H1 (cell line): ENCODE measurements around the gene SLC25A17. TPM values are rescaled to one million over a fixed set of nuclear protein-coding genes. Genes with fewer than 3 reads are reported as not detected.

Experiments used
- CTCF ChIA-PET: fragments of 300-600 bp; sonication (Branson Sonifier 250); formaldehyde crosslinking; loops from one replicate; lab custom pipeline; 2021; ENCODE audit not compliant: partially characterized antibody; lab: Charles Lee
- POLR2A ChIA-PET: fragments of 300-600 bp; sonication (Branson Sonifier 250); formaldehyde crosslinking; loops from one replicate; lab custom pipeline; 2021; ENCODE audit warnings: inconsistent platforms; ENCODE audit not compliant: partially characterized antibody; lab: Charles Lee
- DNase-seq, 2 experiments: peaks; one replicate each; pipeline versions ENCODE4 v3.0.0 to v3.0.0-alpha.2; 2010 to 2022; ENCODE audit warnings: low spot score in 2 of 2, low read depth in 1 of 2, mixed read lengths in 1 of 2
- FAIRE-seq: peaks from 2 replicates; lab custom pipeline; 2011; peaks lifted over from hg19 to GRCh38; lab: Jason Lieb, UNC
- H2AFZ ChIP-seq: 2 replicates; pipeline ENCODE4 v1.8.1; 2012; ENCODE audit warnings: low read length, inconsistent platforms
- H2AK5ac ChIP-seq: 2 replicates; pipeline ENCODE4 v1.6.1; 2013; ENCODE audit warnings: low read depth, low read length
- H2BK120ac ChIP-seq: replicated peaks from 2 replicates; pipeline ENCODE3; 2013; ENCODE audit warnings: low read depth, low read length, inconsistent platforms
- H2BK12ac ChIP-seq: 2 replicates; pipeline ENCODE4 v1.6.1; 2013; ENCODE audit warnings: low read depth, low read length
- H2BK15ac ChIP-seq: 2 replicates; pipeline ENCODE4 v1.6.1; 2013; ENCODE audit warnings: low read length
- H2BK20ac ChIP-seq: 2 replicates; pipeline ENCODE4 v1.6.1; 2013; ENCODE audit warnings: low read length
- H2BK5ac ChIP-seq: 2 replicates; pipeline ENCODE4 v1.6.1; 2013; ENCODE audit warnings: low read depth, low read length
- H3K14ac ChIP-seq: 2 replicates; pipeline ENCODE4 v1.6.1; 2013; ENCODE audit warnings: inconsistent platforms; ENCODE audit not compliant: insufficient read length
- H3K18ac ChIP-seq: 2 replicates; pipeline ENCODE4 v1.6.1; 2013; ENCODE audit warnings: low read length; ENCODE audit errors: extremely low read depth
- H3K23ac ChIP-seq: 2 replicates; pipeline ENCODE4 v1.6.1; 2013; ENCODE audit warnings: inconsistent platforms; ENCODE audit not compliant: insufficient read length
- H3K23me2 ChIP-seq: 2 replicates; pipeline ENCODE4 v1.6.1; 2013; ENCODE audit warnings: low read depth, low read length
- H3K27ac ChIP-seq: 2 replicates; pipeline ENCODE4 v1.6.1; 2011; ENCODE audit warnings: low read depth, low read length, inconsistent platforms
- H3K27me3 ChIP-seq, 4 experiments: replicated peaks in 1 of 4; 1 replicate in 1 of 4; 2 replicates in 3 of 4; pipeline versions ENCODE4 v1.6.1 to v1.8.1; 2011 to 2013; ENCODE audit warnings: low read length in 3 of 4, mild to moderate bottlenecking in 3 of 4, inconsistent platforms in 2 of 4, mixed read lengths in 2 of 4, moderate library complexity in 1 of 4; ENCODE audit not compliant: control insufficient read depth in 3 of 4, insufficient read depth in 3 of 4; ENCODE audit errors: extremely low read depth in 1 of 4
- H3K36me3 ChIP-seq, 4 experiments: 2 replicates each; pipeline versions ENCODE4 v1.6.1 to v1.8.1; 2011 to 2013; ENCODE audit warnings: mild to moderate bottlenecking in 4 of 4, low read length in 3 of 4, moderate library complexity in 2 of 4, control low read depth in 1 of 4, inconsistent platforms in 1 of 4; ENCODE audit not compliant: insufficient read depth in 4 of 4, control insufficient read depth in 2 of 4
- H3K4ac ChIP-seq: replicated peaks from 2 replicates; pipeline ENCODE3; 2013; ENCODE audit warnings: low read length, low read depth, mixed read lengths, inconsistent platforms; ENCODE audit not compliant: insufficient read length
- H3K4me1 ChIP-seq, 4 experiments: replicated peaks in 1 of 4; 1 replicate in 1 of 4; 2 replicates in 3 of 4; pipeline versions ENCODE4 v1.6.1 to v1.8.1; 2011 to 2013; ENCODE audit warnings: low read length in 3 of 4, inconsistent platforms in 2 of 4, mixed read lengths in 1 of 4; ENCODE audit not compliant: insufficient read depth in 4 of 4, control insufficient read depth in 3 of 4
- H3K4me2 ChIP-seq, 2 experiments: 2 replicates each; pipeline versions ENCODE4 v1.6.1 to v1.8.1; 2011 to 2013; ENCODE audit warnings: low read depth in 2 of 2, low read length in 2 of 2, control low read depth in 1 of 2, inconsistent platforms in 1 of 2, mild to moderate bottlenecking in 1 of 2; ENCODE audit not compliant: insufficient read depth in 1 of 2
- H3K4me3 ChIP-seq, 4 experiments: fragments of 200-600, 300-600 bp in 1 of 4; sonication (generic), shearing (Covaris generic), sonication (Bioruptor Twin) in 1 of 4; 2 replicates each; pipeline versions ENCODE4 v1.5.1 to v1.8.1; 2011 to 2016; ENCODE audit warnings: low read length in 4 of 4, low read depth in 3 of 4, control low read depth in 2 of 4, inconsistent platforms in 2 of 4, mild to moderate bottlenecking in 2 of 4, mixed read lengths in 1 of 4, moderate library complexity in 1 of 4; ENCODE audit not compliant: insufficient read depth in 2 of 4; ENCODE audit errors: extremely low read depth in 1 of 4
- H3K56ac ChIP-seq: replicated peaks from 2 replicates; pipeline ENCODE3; 2013; ENCODE audit warnings: low read depth, mild to moderate bottlenecking, mixed read lengths, low read length, inconsistent platforms; ENCODE audit not compliant: insufficient read length
- H3K79me1 ChIP-seq: 2 replicates; pipeline ENCODE4 v1.6.1; 2013; ENCODE audit warnings: low read depth, low read length, control low read depth
- H3K79me2 ChIP-seq, 2 experiments: 2 replicates each; pipeline versions ENCODE4 v1.6.1 to v1.8.1; 2012 to 2013; ENCODE audit warnings: low read length in 2 of 2, mild to moderate bottlenecking in 2 of 2, inconsistent platforms in 1 of 2; ENCODE audit not compliant: insufficient read depth in 2 of 2, control insufficient read depth in 1 of 2
- H3K9ac ChIP-seq, 4 experiments: replicated peaks in 1 of 4; 1 replicate in 1 of 4; 2 replicates in 3 of 4; pipeline versions ENCODE4 v1.6.1 to v1.8.1; 2011 to 2013; ENCODE audit warnings: low read depth in 3 of 4, low read length in 3 of 4, control low read depth in 2 of 4, mild to moderate bottlenecking in 2 of 4, moderate library complexity in 2 of 4, inconsistent platforms in 1 of 4; ENCODE audit errors: extremely low read depth in 1 of 4
- H3K9me3 ChIP-seq, 2 experiments: 2 replicates each; pipeline versions ENCODE4 v1.6.1 to v1.8.1; 2012 to 2013; ENCODE audit warnings: mild to moderate bottlenecking in 2 of 2, moderate library complexity in 2 of 2, control low read depth in 1 of 2, inconsistent platforms in 1 of 2, low read depth in 1 of 2, low read length in 1 of 2, mixed read lengths in 1 of 2; ENCODE audit not compliant: insufficient read depth in 2 of 2
- H4K20me1 ChIP-seq, 2 experiments: replicated peaks in 1 of 2; 2 replicates each; pipeline versions ENCODE3 to v1.8.1; 2011 to 2013; ENCODE audit warnings: inconsistent platforms in 2 of 2, low read length in 2 of 2, mild to moderate bottlenecking in 1 of 2; ENCODE audit not compliant: insufficient read depth in 2 of 2, control insufficient read depth in 1 of 2
- H4K5ac ChIP-seq: 2 replicates; pipeline ENCODE4 v1.6.1; 2013; ENCODE audit warnings: low read length, low read depth, mixed read lengths, inconsistent platforms; ENCODE audit not compliant: insufficient read length
- H4K8ac ChIP-seq: 2 replicates; pipeline ENCODE4 v1.8.0; 2013; ENCODE audit warnings: mild to moderate bottlenecking, moderate library complexity, low read length, inconsistent platforms; ENCODE audit not compliant: insufficient read depth; ENCODE audit errors: extremely low read depth
- H4K91ac ChIP-seq: replicated peaks from 2 replicates; pipeline ENCODE3; 2013; ENCODE audit warnings: low read length, mixed read lengths, inconsistent platforms; ENCODE audit not compliant: insufficient read length
- ASH2L ChIP-seq: fragments of 200-600, 300-600 bp; sonication (generic); IDR thresholded peaks from one replicate; pipeline ENCODE4 v1.7.1; 2017; ENCODE audit warnings: low read length
- ATF3 ChIP-seq: IDR thresholded peaks from 2 replicates; pipeline ENCODE4 v1.6.1; 2011; ENCODE audit warnings: low read depth, mild to moderate bottlenecking, low read length; ENCODE audit not compliant: insufficient read depth
- CBX5 ChIP-seq: fragments of 300-800, 300-1000 bp; sonication (generic); IDR thresholded peaks from 2 replicates; pipeline ENCODE4 v1.7.1; 2016; ENCODE audit warnings: antibody characterized with exemption, low read length, low read depth
- FOSL1 ChIP-seq: IDR thresholded peaks from 2 replicates; pipeline ENCODE4 v1.6.1; 2011; ENCODE audit warnings: mild to moderate bottlenecking, low read depth, low read length, moderate library complexity; ENCODE audit not compliant: insufficient read depth
- RAD21 ChIP-seq, 2 experiments: IDR thresholded peaks in 1 of 2; conservative IDR thresholded peaks in 1 of 2; 2 replicates each; pipeline ENCODE4 v1.6.1; 2011; ENCODE audit warnings: low read depth in 2 of 2, low read length in 2 of 2, improper control_type of control experiment in 1 of 2, inconsistent platforms in 1 of 2, mild to moderate bottlenecking in 1 of 2, moderate library complexity in 1 of 2
- SAP30 ChIP-seq: fragments of 300-600 bp; sonication (generic); IDR thresholded peaks from 2 replicates; pipeline ENCODE4 v1.7.1; 2012; ENCODE audit warnings: low read length, moderate library complexity, mild to moderate bottlenecking, inconsistent platforms; ENCODE audit not compliant: insufficient read depth, insufficient replicate concordance
- TCF12 ChIP-seq: IDR thresholded peaks from 2 replicates; pipeline ENCODE4 v1.6.1; 2011; ENCODE audit warnings: low read depth, mild to moderate bottlenecking, low read length
- WGBS, 2 experiments: shearing (Covaris generic) in 1 of 2; methylation state at CpG; one replicate each; pipeline versions ENCODE4 v1.1.6 to v1.1.7; 2013 to 2015; ENCODE audit warnings: low lambda C conversion rate in 2 of 2, mixed read lengths in 2 of 2, inconsistent platforms in 1 of 2, low coverage in 1 of 2, missing lambda C conversion rate in 1 of 2; ENCODE audit not compliant: insufficient replicate concordance in 2 of 2, insufficient coverage in 1 of 2, insufficient read length in 1 of 2; ENCODE audit errors: extremely low coverage in 1 of 2, missing lambda C conversion rate in 1 of 2; 5-methylcytosine and 5-hydroxymethylcytosine counted together
- polyA plus RNA-seq, 7 experiments: library from polyadenylated mRNA; depleted of rRNA in 3 of 7; stranded (reverse) in 5 of 7; unstranded in 2 of 7; fragments of >200 nt in 5 of 7; fragments of 200-250 nt in 2 of 7; gene quantifications; 1 replicate in 5 of 7; 2 replicates in 1 of 7; 4 replicates in 1 of 7; pipeline versions ENCODE4 v1.2.1 to v1.2.3, GENCODE V29; 2011 to 2013; ENCODE audit warnings: missing spikeins in 2 of 7, mixed read lengths in 2 of 7
- total RNA-seq: library from RNA; stranded (reverse); fragmentation: NEBNext Ultra II Directional; extraction: Animal tissue kit (Norgen Biotek cat#: 25700); gene quantifications from 2 replicates; pipeline ENCODE4 v1.2.1, GENCODE V29; 2021
- TF ChIP-seq, protein P1 (sequence below): IDR thresholded peaks from 2 replicates; pipeline ENCODE4 v1.6.1; 2011; ENCODE audit warnings: low read length, improper control_type of control experiment

Gene SLC25A17
- total and polyA plus RNA-seq, 2 of the 8 experiments (the other 6 are each of a cell fraction or from before 2014, with no cell fraction given), result 17.9 to 40.4 TPM

DNA sequence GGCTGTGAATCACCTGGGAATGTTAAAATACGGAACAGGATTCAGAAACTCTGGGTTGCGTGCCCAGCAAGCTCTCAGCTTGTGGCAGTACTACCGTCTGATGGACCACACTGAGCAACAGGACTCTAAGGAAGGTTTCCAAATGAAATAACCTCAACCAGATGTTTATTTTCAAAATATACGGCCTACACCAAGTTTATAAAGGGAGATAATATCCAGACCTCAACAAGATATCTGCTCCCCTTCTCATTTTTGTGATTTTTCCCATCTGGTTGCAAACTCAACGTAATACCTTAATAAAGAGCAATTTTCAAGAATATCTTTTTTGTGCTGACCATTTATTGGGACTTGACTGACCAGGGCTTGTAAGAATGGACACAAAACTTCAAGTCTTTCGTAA, 49.4 kb downstream of the SLC25A17 start:
- FAIRE-seq (no peak), DNase-seq (no peak)
- no peak overlapping the region for H4K8ac ChIP-seq
- peaks cover 11 to 45% (median 31%) of the 10 kb centered on the region in 4 experiments; a peak in 7 of 8 replicates for H3K36me3 ChIP-seq
- no peak overlapping the region for H3K4me3 ChIP-seq
- H2BK120ac ChIP-seq, result no peak overlapping the region
- H3K4ac ChIP-seq, result no peak overlapping the region
- H3K56ac ChIP-seq, result peak overlapping the region; percentile 12
- H2AK5ac ChIP-seq, result no peak overlapping the region
- H3K79me1 ChIP-seq, result no peaks in the 10 kb centered on the region
- H2BK5ac ChIP-seq, result no peak overlapping the region
- ChIA-PET POLR2A (interaction anchor here (0.6 to 1.2 kb wide), 3 partner anchors 9 to 113 kb away, joined by 3 read pairs; no protein-coding TSS in a partner anchor), CTCF (interaction anchor here (0.7 to 1.3 kb wide), 3 partner anchors 9 to 313 kb away, joined by 3 read pairs; no protein-coding TSS in a partner anchor)
- H3K23ac ChIP-seq, result no peak overlapping the region
- no peaks in the 10 kb centered on the region for H3K27me3 ChIP-seq
- no peak overlapping the region for H2AFZ ChIP-seq
- H3K4me1 ChIP-seq, result no peaks in the 10 kb centered on the region
- no peak overlapping the region for H3K9ac ChIP-seq
- no peak overlapping the region for H3K4me2 ChIP-seq
- peaks cover 0 to 2% of the 10 kb centered on the region in 2 experiments for H4K20me1 ChIP-seq
- no peak overlapping the region for H3K18ac ChIP-seq
- no peak overlapping the region for H4K5ac ChIP-seq
- TF ChIP-seq TCF12 (no peak), ASH2L (no peak), CBX5 (no peak), SAP30 (no peak), ATF3 (no peak), FOSL1 (no peak), RAD21 (IDR thresholded peaks at IDR 0.05 in 1 of 2, conservative IDR thresholded peaks at IDR 0.05 in 1 of 2; ENCODE audit: low read depth in 2 of 2, low read length in 2 of 2) (no peak)
- TF ChIP-seq, protein P1, sequence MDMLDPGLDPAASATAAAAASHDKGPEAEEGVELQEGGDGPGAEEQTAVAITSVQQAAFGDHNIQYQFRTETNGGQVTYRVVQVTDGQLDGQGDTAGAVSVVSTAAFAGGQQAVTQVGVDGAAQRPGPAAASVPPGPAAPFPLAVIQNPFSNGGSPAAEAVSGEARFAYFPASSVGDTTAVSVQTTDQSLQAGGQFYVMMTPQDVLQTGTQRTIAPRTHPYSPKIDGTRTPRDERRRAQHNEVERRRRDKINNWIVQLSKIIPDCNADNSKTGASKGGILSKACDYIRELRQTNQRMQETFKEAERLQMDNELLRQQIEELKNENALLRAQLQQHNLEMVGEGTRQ, result no peak
- no peaks in the 10 kb centered on the region for H3K79me2 ChIP-seq
- H2BK20ac ChIP-seq, result no peak overlapping the region
- no peak overlapping the region for H2BK15ac ChIP-seq
- 83% methylated on average over 6 of the region's 6 CpGs; no CpG with 5 or more reads in 1 of the 2 experiments for WGBS, 2 experiments
- H4K91ac ChIP-seq, result no peak overlapping the region
- no peak overlapping the region for H3K14ac ChIP-seq
- H3K23me2 ChIP-seq, result no peaks in the 10 kb centered on the region
- no peak overlapping the region for H2BK12ac ChIP-seq
- no peaks in the 10 kb centered on the region for H3K9me3 ChIP-seq
- H3K27ac ChIP-seq, result no peak overlapping the region
